Mesenchymal stem cell (in vitro differentiated cells and primary cell): ENCODE results near the gene ADAM23.

Experiments
- DNase-seq: peaks from one replicate; pipeline ENCODE4 v3.0.0-alpha.2; 2013
- H2AFZ ChIP-seq: one replicate; pipeline ENCODE4 v1.6.1; 2013; ENCODE audit warnings: low read depth, mild to moderate bottlenecking, control low read depth, inconsistent platforms, low read length, moderate library complexity
- H2AK5ac ChIP-seq: 2 replicates; pipeline ENCODE4 v1.6.1; 2013; ENCODE audit warnings: low read length, moderate library complexity, mild to moderate bottlenecking, inconsistent platforms; ENCODE audit not compliant: severe bottlenecking
- H2BK120ac ChIP-seq: one replicate; pipeline ENCODE4 v1.6.1; 2013; ENCODE audit warnings: low read depth, mild to moderate bottlenecking, inconsistent platforms, low read length, moderate library complexity
- H2BK12ac ChIP-seq, 2 experiments: one replicate each; pipeline ENCODE4 v1.6.1; 2013; ENCODE audit warnings: inconsistent platforms in 2 of 2, low read length in 2 of 2, mild to moderate bottlenecking in 2 of 2, moderate library complexity in 2 of 2, control low read depth in 1 of 2
- H2BK15ac ChIP-seq: one replicate; pipeline ENCODE4 v1.6.1; 2013; ENCODE audit warnings: mild to moderate bottlenecking, low read depth, inconsistent platforms; ENCODE audit not compliant: poor library complexity, severe bottlenecking
- H2BK5ac ChIP-seq: 2 replicates; pipeline ENCODE4 v1.6.1; 2013; ENCODE audit warnings: low read depth, mild to moderate bottlenecking, low read length, control low read depth, inconsistent platforms; ENCODE audit not compliant: poor library complexity, severe bottlenecking
- H3K14ac ChIP-seq, 2 experiments: one replicate each; pipeline ENCODE4 v1.6.1; 2013; ENCODE audit warnings: inconsistent platforms in 2 of 2, low read length in 2 of 2, control low read depth in 1 of 2, mild to moderate bottlenecking in 1 of 2, moderate library complexity in 1 of 2
- H3K18ac ChIP-seq, 2 experiments: one replicate each; pipeline ENCODE4 v1.6.1; 2013; ENCODE audit warnings: inconsistent platforms in 2 of 2, low read length in 2 of 2, control low read depth in 1 of 2, low read depth in 1 of 2, mild to moderate bottlenecking in 1 of 2
- H3K23ac ChIP-seq, 2 experiments: one replicate each; pipeline ENCODE4 v1.6.1; 2013; ENCODE audit warnings: inconsistent platforms in 2 of 2, low read length in 2 of 2, mild to moderate bottlenecking in 2 of 2, moderate library complexity in 2 of 2, control low read depth in 1 of 2
- H3K27ac ChIP-seq: 2 replicates; pipeline ENCODE4 v1.5.1; 2013; ENCODE audit warnings: mild to moderate bottlenecking, moderate library complexity, low read length, control low read depth, inconsistent platforms; ENCODE audit not compliant: poor library complexity, severe bottlenecking
- H3K27me3 ChIP-seq, 2 experiments: 2 replicates each; pipeline versions ENCODE4 v1.6.1 to v1.7.0; 2013; ENCODE audit warnings: low read length in 2 of 2, mild to moderate bottlenecking in 2 of 2, moderate library complexity in 2 of 2, control low read depth in 1 of 2, inconsistent platforms in 1 of 2; ENCODE audit not compliant: control insufficient read depth in 1 of 2, insufficient read depth in 1 of 2
- H3K36me3 ChIP-seq, 2 experiments: 2 replicates each; pipeline versions ENCODE4 v1.6.1 to v1.7.0; 2013; ENCODE audit warnings: low read length in 2 of 2, control low read depth in 1 of 2, inconsistent platforms in 1 of 2, low read depth in 1 of 2, mild to moderate bottlenecking in 1 of 2; ENCODE audit not compliant: insufficient read depth in 2 of 2, control insufficient read depth in 1 of 2
- H3K4ac ChIP-seq, 2 experiments: one replicate each; pipeline ENCODE4 v1.6.1; 2013; ENCODE audit warnings: inconsistent platforms in 2 of 2, low read length in 2 of 2, mild to moderate bottlenecking in 2 of 2, moderate library complexity in 2 of 2, control low read depth in 1 of 2, low read depth in 1 of 2
- H3K4me1 ChIP-seq: 2 replicates; pipeline ENCODE4 v1.6.1; 2013; ENCODE audit warnings: low read depth, low read length, control low read depth; ENCODE audit not compliant: control insufficient read depth, insufficient read depth
- H3K4me2 ChIP-seq: 2 replicates; pipeline ENCODE4 v1.6.1; 2013; ENCODE audit warnings: low read length, mild to moderate bottlenecking, inconsistent platforms; ENCODE audit not compliant: poor library complexity, severe bottlenecking
- H3K4me3 ChIP-seq, 2 experiments: 2 replicates each; pipeline versions ENCODE4 v1.5.1 to v1.7.0; 2013; ENCODE audit warnings: low read length in 2 of 2, mild to moderate bottlenecking in 2 of 2, control low read depth in 1 of 2, low read depth in 1 of 2; ENCODE audit not compliant: insufficient read depth in 1 of 2
- H3K79me1 ChIP-seq: replicated peaks from 2 replicates; pipeline ENCODE4 v1.6.1; 2013; ENCODE audit warnings: mild to moderate bottlenecking, control low read depth, low read length, inconsistent platforms; ENCODE audit not compliant: poor library complexity, severe bottlenecking
- H3K9ac ChIP-seq: 2 replicates; pipeline ENCODE4 v1.7.0; 2013; ENCODE audit warnings: mild to moderate bottlenecking, low read length, moderate library complexity
- H3K9me3 ChIP-seq: 2 replicates; pipeline ENCODE4 v1.7.0; 2013; ENCODE audit warnings: mild to moderate bottlenecking, low read length; ENCODE audit not compliant: control insufficient read depth
- H4K8ac ChIP-seq: one replicate; pipeline ENCODE4 v1.6.1; 2013; ENCODE audit warnings: inconsistent platforms, mild to moderate bottlenecking, low read length, moderate library complexity
- H4K91ac ChIP-seq: one replicate; pipeline ENCODE4 v1.6.1; 2013; ENCODE audit warnings: mild to moderate bottlenecking, low read length, inconsistent platforms
- WGBS: methylation state at CpG from one replicate; pipeline ENCODE4 v1.1.7; 2013; ENCODE audit warnings: mixed read lengths; 5-methylcytosine and 5-hydroxymethylcytosine counted together

ADAM23 gene

DNA sequence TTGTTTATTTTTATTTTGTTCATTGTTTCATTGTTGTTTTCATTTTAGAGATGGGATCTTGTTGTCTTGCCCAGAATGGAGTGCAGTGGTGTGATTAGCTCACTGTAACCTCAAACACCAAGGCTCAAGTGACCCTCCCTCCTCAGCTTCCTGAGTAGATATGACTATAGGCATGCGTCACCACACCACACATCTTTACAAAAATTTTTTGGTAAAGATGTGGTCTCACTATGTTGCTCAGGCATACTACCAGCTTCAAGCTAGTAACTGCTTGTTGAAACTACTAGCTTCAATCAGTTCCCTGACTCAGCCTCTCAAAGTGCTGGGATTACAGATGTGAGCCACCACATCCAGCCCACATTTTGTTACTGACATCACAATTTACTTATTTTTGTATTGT lies 213.8 kb downstream of the ADAM23 start:
- H2BK12ac ChIP-seq = no peak overlapping the region
- no peak overlapping the region for H2AK5ac ChIP-seq
- no peak overlapping the region for H2BK120ac ChIP-seq
- no peak overlapping the region for H4K8ac ChIP-seq
- H3K79me1 ChIP-seq = no peaks in the 10 kb centered on the region
- no peak overlapping the region for H3K9ac ChIP-seq
- no peaks in the 10 kb centered on the region for H3K4me1 ChIP-seq
- no peak overlapping the region for H2AFZ ChIP-seq
- H3K18ac ChIP-seq = no peak overlapping the region
- H2BK15ac ChIP-seq = no peak overlapping the region
- H3K4me2 ChIP-seq = no peak overlapping the region
- H3K23ac ChIP-seq = no peak overlapping the region
- no peak for DNase-seq
- H3K4me3 ChIP-seq = no peak overlapping the region
- H3K27me3 ChIP-seq = no peaks in the 10 kb centered on the region
- no peak overlapping the region for H4K91ac ChIP-seq
- peaks cover 8% of the 10 kb centered on the region for H3K9me3 ChIP-seq
- no peaks in the 10 kb centered on the region for H3K36me3 ChIP-seq
- H3K14ac ChIP-seq = no peak overlapping the region
- 95% methylated on average over 1 of the region's 1 CpG for WGBS
- no peak overlapping the region for H3K27ac ChIP-seq
- no peak overlapping the region for H3K4ac ChIP-seq
- no peak overlapping the region for H2BK5ac ChIP-seq

DNA sequence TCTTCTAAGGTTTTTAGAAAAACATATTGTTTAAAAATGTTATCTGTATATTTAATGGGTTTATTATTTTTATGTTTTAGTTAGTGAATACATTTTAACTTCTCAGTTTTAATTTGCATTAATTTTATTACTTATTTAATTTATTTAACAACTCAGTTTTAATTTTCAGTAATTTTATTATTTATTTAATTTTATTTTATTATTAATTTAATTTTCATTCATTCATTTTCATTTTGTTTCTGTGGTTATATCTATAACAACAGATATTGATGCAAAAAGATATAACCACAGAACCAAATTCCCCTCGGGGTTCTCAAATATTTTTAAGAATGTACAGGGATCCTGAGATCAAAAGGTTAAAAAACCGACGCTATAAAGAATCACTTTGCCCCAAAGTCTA lies 221.9 kb downstream of the ADAM23 start:
- Histone ChIP-seq H2BK12ac (no peak overlapping the region), H3K36me3 (no peaks in the 10 kb centered on the region), H3K9ac (no peak overlapping the region), H2AFZ (no peak overlapping the region), H3K27me3 (peaks cover 2 to 7% of the 10 kb centered on the region in 2 experiments), H3K23ac (no peak overlapping the region), H2BK120ac (no peak overlapping the region), H3K4ac (no peak overlapping the region), H3K9me3 (no peaks in the 10 kb centered on the region), H3K18ac (no peak overlapping the region), H3K27ac (no peak overlapping the region), H3K4me2 (no peak overlapping the region), H2BK5ac (no peak overlapping the region), H3K79me1 (no peaks in the 10 kb centered on the region), H4K91ac (no peak overlapping the region), H3K14ac (no peak overlapping the region), H2BK15ac (no peak overlapping the region), H4K8ac (no peak overlapping the region), H3K4me1 (no peaks in the 10 kb centered on the region), H2AK5ac (no peak overlapping the region), H3K4me3 (no peak overlapping the region)
- DNase-seq = no peak
- WGBS = 92% methylated on average over 2 of the region's 3 CpGs
